DMS114 treated with DMSO at 0.1 percent for 48 hours (cell line): ENCODE data around the gene COA3.

Experiments
- DNase-seq: peaks from one replicate; lab custom pipeline; 2025; ENCODE audit not compliant: unreplicated experiment; lab: John Stamatoyannopoulos, UW

COA3 gene

GRCh38 chr17:42798383-42799380 is at the start of gene COA3, which contains the start of gene CNTD1:
Gene COA3, minus strand, starts transcription at chr17:42798704. Its CDS starts 23 bp downstream, at chr17:42798681.
Gene CNTD1, plus strand, starts transcription at chr17:42798861. Its CDS starts 207 bp downstream, at chr17:42799068.
- peak; percentile 74 for DNase-seq

GRCh38 chr17:42848093-42848492 is 49.6 kb upstream of the COA3 start:
- no peak for DNase-seq

DNA sequence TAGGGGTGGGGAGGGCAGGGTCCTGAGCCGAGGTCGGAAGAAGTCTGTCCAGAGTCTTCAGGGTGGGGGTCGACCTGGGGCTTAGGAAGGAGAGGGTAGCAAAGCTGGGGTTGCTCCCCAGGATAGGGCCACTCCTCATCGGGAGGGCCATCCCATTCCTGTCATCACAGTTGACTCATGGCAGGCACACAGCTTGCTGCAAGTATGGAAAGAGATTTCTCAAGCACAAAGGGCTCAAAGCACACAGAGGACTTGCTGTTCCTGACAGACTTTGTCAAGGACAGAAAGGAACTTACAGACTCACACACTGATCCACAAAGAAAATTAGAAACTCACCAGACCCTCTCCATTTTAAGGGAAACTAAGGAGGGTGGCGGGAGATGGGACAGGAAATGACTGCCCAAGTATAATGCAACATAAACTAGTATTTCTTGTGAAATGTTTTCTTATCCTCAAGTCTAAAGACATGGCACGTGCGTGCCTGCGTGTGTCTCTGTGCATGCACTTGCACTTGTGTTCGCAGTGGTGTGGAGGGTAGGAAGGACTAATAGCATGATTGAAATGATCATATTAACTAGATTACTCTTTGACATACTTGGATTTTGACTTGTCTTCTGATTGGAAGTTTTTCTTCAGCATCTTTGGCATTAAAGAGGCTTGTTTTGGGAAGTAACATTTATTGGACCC is 48.2 kb upstream of the COA3 start:
- no peak for DNase-seq

DNA sequence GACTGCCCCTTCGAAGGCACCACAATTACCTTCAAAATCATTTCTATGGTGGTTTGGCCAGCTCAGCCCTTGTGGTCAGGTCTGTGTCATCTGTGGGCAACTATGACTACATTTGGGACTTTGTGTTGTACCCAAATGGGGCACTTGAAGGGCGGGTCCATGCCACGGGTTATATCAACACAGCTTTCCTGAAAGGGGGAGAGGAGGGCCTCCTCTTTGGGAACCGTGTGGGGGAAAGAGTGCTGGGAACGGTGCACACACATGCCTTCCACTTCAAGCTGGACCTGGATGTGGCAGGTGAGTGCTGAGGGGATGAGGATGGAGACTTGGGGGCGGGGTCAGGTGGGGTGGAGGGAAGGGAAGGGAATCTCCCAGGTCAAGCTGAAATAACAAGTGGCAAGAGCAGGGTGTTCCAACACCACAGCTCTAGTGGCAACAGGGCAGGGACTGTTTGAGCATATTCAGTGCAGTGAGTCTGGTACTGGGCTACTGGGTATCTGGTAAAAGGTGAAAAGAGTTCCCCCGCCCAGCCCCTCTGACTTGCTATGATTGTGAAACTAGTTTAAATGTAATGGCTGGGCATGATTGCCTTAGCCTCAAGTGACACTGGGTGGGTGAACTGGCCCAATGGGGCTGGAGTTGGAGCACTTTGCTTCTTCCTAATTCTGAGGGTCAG is 47.6 kb upstream of the COA3 start:
- DNase-seq = no peak

DNA sequence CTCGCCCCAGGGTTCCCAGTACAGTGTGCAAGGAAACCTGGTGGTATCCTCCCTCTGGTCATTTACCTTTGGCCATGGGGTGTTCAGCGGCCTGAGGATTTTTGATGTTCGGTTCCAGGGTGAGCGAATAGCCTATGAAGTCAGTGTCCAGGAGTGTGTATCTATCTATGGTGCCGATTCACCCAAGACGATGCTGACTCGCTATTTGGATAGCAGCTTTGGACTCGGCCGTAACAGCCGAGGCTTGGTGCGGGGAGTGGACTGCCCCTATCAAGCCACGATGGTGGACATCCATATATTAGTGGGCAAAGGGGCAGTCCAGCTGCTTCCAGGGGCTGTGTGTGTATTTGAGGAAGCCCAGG is 47.0 kb upstream of the COA3 start:
- no peak for DNase-seq

DNA sequence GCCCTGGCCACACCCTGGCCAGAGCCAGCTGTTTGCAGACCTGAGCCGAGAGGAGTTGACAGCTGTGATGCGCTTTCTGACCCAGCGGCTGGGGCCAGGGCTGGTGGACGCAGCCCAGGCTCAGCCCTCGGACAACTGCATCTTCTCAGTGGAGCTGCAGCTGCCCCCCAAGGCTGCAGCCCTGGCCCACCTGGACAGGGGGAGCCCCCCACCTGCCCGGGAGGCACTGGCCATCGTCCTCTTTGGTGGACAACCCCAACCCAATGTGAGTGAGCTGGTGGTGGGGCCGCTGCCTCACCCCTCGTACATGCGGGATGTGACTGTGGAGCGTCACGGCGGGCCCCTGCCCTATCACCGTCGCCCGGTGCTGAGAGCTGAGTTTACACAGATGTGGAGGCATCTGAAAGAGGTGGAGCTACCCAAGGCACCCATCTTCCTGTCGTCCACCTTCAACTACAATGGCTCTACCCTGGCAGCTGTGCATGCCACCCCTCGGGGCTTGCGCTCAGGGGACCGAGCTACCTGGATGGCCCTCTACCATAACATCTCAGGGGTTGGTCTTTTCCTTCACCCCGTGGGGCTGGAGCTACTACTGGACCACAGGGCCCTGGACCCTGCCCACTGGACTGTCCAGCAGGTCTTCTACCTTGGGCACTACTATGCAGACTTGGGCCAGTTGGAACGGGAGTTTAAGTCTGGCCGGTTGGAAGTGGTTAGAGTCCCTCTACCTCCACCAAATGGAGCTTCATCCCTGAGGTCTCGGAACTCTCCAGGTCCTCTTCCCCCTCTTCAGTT is 46.5 kb upstream of the COA3 start:
- DNase-seq = no peak

GRCh38 chr17:42844271-42844670 is 45.8 kb upstream of the COA3 start, which contains the start of gene AOC2:
Gene AOC2, plus strand, starts transcription at chr17:42844580. Its CDS starts 47 bp downstream, at chr17:42844627.
- DNase-seq = no peak

DNA sequence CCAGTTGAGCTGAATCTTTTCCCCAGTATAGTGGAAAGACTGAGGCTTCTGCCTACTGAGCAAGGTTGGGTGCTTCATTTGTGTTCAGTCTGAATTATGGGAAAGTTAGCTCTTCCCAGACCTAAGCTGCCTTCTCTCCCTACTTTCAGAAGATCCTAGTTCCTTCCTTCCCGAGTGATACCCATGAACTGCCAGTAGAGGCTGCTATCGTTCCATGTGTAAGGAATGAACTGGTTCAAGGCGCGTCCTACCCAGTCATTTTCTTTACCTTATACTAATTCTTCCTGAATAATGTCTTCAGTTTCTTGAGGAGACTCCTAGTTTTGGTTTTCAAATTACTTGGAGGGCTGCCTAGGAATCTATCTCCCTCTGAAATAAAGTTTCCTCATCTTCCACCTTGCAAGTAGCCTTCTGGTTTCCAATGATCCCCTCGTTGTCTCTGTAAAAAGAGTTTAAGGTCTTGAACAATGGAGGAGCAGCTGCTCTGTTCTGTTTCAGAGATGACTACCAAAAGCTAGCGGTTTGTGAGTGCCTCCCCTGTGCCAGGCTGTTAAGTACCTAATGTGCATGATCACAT is 44.9 kb upstream of the COA3 start:
- peak; percentile 45 for DNase-seq

DNA sequence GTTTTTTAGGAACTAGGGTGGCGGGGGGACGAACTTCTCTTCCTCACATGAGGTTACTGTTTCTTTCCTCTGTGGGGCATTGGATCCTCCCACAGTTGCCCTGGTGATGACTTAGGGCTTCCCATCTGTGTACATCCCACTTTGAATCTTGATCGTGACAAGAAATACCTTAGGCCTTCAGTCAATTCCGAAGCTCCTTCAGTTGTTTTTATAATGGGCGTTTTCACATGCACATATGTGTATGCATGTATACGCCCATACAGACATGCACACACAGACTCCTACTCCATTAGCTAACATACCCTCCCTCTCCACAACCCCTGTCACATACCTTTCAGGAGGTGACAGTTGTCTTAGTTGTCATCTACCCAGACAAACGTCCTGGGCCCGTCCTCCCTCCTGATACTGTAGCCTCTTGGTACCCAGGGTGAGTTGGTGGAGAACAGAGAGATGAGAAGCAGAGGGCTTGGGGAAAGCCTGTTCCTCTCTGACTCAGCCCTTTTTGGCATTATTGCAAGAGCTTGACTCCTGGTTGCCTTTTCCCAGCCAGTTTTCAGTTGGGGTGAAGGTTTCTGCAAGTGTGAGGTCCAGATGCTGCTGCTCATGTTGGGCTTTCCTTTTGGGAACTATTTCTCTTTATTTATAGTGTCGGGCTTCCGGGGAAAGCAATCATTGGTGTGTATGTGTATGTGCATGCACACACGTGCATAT is 43.6 kb upstream of the COA3 start:
- DNase-seq = no peak

DNA sequence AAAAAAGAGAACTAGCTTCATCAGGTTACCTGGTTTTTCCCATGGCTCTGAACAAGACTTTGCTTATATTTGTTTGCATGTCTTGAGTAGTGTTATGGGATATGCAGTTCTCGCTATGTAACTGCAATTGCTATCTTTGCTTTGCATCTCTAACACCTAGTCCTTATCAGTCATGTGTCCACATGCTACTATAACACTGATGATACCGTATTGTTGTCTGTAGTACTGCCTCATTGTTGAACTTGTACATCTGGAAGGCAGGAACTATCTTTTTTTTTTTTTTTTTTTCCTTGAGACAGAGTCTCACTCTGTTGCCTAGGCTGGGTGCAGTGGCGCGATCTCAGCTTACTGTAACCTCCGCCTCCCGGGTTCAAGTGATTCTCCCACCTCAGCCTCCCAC is 37.2 kb upstream of the COA3 start:
- no peak for DNase-seq

DNA sequence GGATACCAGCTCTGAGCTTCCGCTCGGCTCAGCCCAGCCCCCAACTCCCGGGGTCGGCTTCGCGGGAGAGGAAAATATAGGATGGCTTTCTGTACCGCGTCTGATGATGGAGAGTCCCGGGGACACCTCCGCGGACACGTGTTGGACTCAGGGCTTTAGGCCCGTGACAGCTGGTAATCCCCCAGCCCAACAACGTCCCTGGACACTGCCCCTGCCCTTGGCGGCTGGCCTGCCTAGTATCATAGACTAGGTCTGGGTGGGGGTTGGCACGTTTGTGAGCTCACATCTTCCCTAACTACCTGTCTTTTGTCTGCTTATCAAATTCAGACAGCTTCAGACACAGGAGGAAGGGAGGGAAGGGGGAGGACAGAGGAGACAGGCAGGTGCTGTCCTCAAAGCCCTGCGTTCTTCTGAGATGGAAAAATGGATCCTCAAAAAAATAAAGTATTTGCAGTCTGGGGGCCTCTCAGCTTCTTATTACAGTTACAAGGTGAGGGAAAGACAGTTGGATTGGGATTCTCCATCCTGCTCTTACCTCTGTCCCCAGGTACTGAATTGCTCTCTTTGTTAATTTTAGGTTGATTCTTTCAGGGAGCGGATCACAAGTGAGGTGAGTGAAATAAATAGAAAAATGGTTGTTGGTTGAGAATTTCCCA is 35.4 kb upstream of the COA3 start:
- no peak for DNase-seq

GRCh38 chr17:42832934-42833766 is 34.6 kb upstream of the COA3 start, which contains the start of gene PSME3:
Gene PSME3, plus strand, starts transcription at chr17:42833397. Its CDS starts 235 bp downstream, at chr17:42833632.
- DNase-seq = peak; percentile 71

DNA sequence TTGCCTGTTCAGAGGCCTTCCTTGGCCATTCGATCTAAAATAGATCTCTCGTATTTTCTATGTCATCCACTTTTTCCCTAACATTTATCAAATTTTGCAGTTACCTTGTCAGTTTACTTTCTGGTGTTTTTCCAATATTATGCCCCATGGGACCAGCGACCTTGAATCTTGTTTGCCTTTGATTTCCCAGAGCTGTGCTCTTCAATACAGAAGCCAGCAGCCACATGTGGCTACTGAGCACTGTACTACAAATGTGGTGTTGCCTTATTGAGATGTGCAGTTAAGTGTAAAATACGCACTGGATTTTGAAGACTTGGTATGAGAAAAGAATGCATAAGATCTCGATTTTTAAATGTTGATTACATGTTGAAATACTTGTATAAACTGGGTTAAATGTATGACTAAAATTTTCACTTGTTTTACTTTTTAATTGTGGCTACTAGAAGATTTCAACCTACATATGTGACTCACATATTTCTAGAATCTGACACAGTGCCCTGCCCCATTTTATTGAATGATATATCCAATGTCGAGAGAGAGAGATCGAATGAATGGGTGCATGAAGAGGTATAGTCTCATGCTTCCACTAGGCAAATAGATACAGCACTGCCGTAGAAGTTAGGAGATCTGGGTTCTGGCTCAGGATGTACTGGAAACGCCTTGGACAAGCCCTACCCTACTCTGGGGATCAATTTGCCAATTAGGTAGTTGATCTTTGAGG is 33.9 kb upstream of the COA3 start:
- DNase-seq = no peak

- no peak for DNase-seq
Observed at GRCh38 chr17:42830971-42831370, 32.5 kb upstream of the COA3 start.

DNA sequence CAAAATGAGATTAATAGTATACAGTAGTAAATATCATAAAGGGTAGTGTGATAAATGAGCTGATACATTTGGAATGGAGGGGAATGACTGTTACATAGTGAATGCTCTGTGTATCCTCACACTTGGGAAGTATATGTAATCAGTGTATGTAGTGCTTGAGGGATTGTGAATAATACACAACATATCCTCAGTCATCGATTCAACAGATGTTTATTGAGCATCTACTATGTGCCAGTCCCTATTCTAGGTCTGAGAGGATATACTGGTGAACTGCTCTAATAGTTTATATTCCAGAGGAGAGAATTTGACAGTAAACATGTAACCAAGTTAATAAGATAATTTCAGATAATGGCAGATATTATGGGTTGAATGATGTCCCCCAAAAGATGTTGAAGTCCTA is 29.0 kb upstream of the COA3 start:
- DNase-seq = no peak

- no peak for DNase-seq
Observed at GRCh38 chr17:42821176-42821575, 22.7 kb upstream of the COA3 start.

GRCh38 chr17:42819939-42820535 is 21.5 kb upstream of the COA3 start:
- peak; percentile 23 for DNase-seq
